Gastroesophageal sphincter (tissue), 3 donors: ENCODE data around the gene PDS5A.

Experiments used
- POLR2AphosphoS5 ChIP-seq: sonication (generic); formaldehyde crosslinking; IDR thresholded peaks from one replicate; pipeline ENCODE4 v1.6.1; 2017; ENCODE audit warnings: antibody characterized with exemption
- TF ChIP-seq, protein P1 (sequence below), 4 experiments: fragments of 200-600 bp in 2 of 4; fragments of 450-650 bp in 2 of 4; sonication (generic) in 1 of 4; IDR thresholded peaks; one replicate each; pipeline ENCODE4 v1.5.1; 2017 to 2019; ENCODE audit warnings: antibody characterized with exemption in 4 of 4, mild to moderate bottlenecking in 2 of 4, moderate library complexity in 2 of 4

DNA sequence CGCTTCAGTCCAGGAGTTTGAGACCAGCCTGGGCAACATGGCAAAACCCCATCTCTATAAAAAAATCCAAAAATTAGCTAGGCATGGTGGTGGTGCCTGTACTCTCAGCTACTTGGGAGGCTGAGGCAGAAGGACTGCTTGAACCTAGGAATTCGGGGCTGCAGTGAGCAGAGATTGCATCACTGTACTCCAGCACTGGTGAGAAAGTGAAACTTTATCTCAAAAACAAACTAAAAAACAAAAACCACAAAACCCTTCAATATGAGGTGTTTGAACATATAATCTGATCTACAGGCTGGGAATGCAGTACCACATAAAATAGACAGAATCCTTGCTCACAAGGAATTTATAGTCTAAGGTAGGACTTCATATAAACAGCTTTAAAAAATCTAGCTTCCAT lies 103.9 kb downstream of the PDS5A start:
- TF ChIP-seq, protein P1, sequence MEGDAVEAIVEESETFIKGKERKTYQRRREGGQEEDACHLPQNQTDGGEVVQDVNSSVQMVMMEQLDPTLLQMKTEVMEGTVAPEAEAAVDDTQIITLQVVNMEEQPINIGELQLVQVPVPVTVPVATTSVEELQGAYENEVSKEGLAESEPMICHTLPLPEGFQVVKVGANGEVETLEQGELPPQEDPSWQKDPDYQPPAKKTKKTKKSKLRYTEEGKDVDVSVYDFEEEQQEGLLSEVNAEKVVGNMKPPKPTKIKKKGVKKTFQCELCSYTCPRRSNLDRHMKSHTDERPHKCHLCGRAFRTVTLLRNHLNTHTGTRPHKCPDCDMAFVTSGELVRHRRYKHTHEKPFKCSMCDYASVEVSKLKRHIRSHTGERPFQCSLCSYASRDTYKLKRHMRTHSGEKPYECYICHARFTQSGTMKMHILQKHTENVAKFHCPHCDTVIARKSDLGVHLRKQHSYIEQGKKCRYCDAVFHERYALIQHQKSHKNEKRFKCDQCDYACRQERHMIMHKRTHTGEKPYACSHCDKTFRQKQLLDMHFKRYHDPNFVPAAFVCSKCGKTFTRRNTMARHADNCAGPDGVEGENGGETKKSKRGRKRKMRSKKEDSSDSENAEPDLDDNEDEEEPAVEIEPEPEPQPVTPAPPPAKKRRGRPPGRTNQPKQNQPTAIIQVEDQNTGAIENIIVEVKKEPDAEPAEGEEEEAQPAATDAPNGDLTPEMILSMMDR (IDR thresholded peaks at IDR 0.05), result no peak
- no peak for TF ChIP-seq POLR2AphosphoS5
